IPS DF 6.9 (cell line): ENCODE data around the gene CATSPER4.

Experiments used
- DNase-seq: peaks from one replicate; pipeline ENCODE4 v3.0.0-alpha.2; 2013; ENCODE audit warnings: low read depth, low spot score
- H3K27ac ChIP-seq: one replicate; pipeline ENCODE4 v1.5.1; 2013; ENCODE audit warnings: low read length, control low read depth
- H3K27me3 ChIP-seq: 2 replicates; pipeline ENCODE4 v1.6.1; 2013; ENCODE audit warnings: mild to moderate bottlenecking, low read length; ENCODE audit not compliant: control insufficient read depth, insufficient read depth
- H3K36me3 ChIP-seq: 2 replicates; pipeline ENCODE4 v1.6.1; 2013; ENCODE audit warnings: low read length; ENCODE audit not compliant: control insufficient read depth, insufficient read depth
- H3K4me1 ChIP-seq: 2 replicates; pipeline ENCODE4 v1.6.1; 2013; ENCODE audit warnings: low read length; ENCODE audit not compliant: control insufficient read depth, insufficient read depth
- H3K4me3 ChIP-seq: 2 replicates; pipeline ENCODE4 v1.5.1; 2013; ENCODE audit warnings: mild to moderate bottlenecking, low read length
- H3K9me3 ChIP-seq: 2 replicates; pipeline ENCODE4 v1.6.1; 2013; ENCODE audit warnings: low read length, inconsistent platforms; ENCODE audit not compliant: control insufficient read depth, insufficient read depth
- WGBS: extraction: QIAGEN DNeasy Blood & Tissue Kit; methylation state at CpG from one replicate; pipeline ENCODE4 v1.1.7; 2013; ENCODE audit warnings: mixed read lengths, missing lambda C conversion rate; ENCODE audit not compliant: insufficient read length, insufficient coverage; 5-methylcytosine and 5-hydroxymethylcytosine counted together

The CATSPER4 gene

DNA sequence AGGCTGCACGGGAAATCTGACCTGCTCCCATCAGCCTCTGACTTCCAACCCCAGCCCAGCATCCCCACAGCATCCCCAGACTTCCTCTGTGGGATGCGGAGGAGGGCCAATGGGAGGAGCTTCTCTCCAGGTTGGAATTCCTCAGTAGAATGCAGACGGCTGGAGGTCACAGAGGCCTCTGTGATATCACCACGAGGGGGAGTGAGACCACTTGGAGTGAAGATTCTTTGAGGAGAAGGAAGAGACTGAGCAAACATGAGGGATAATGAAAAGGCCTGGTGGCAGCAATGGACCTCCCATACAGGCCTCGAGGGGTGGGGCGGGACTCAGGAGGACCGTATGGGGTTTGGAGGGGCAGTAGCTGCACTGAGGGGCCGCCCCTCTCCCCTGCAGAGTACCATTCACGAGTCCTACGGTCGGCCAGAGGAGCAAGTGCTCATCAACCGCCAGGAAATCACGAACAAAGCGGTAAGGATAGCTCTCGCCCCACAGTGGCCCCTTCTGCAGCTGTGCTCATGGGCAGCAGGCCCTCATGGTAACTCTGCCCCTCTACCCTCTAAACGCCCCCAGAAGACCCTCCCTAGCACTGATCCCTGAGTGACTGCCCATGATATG lies at the start of gene CATSPER4:
Gene CATSPER4, plus strand, starts transcription at position 230 of the 615 bp plus-strand sequence. Its CDS starts 26 bp downstream, at position 256.
- H3K36me3 ChIP-seq, result no peaks in the 10 kb centered on the region; the same call in 1 of the 2 replicates
- H3K4me3 ChIP-seq, result no peak within 1 kb of the TSS
- H3K27ac ChIP-seq, result no peak within 1 kb of the TSS
- DNase-seq, result peak; percentile 84
- H3K27me3 ChIP-seq, result no peaks in the 10 kb centered on the region
- no peaks in the 10 kb centered on the region for H3K9me3 ChIP-seq
- peaks cover 2% of the 10 kb centered on the region; the same call in 1 of the 2 replicates for H3K4me1 ChIP-seq
- WGBS, result no CpG with 5 or more reads among the region's 16 CpGs

DNA sequence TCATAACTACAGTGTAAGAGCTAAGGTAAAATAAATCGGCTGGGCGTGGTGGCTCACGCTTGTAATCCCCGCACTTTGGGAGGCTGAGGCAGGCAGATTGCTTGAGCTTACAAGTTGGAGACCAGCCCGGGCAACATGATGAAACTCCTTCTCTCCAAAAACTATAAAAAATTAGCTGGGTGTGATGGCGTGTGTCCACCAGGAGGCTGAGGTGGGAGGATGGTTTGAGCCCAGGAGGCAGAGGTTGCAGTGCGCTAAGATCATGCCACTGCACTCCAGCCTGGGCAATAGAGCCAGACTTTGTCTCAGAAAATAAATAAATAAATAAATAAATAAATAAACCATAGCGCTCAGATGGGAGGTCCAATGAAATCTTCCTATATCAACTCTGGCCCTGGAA lies 48.2 kb upstream of the CATSPER4 start:
- Histone ChIP-seq H3K27me3 (no peaks in the 10 kb centered on the region), H3K36me3 (no peaks in the 10 kb centered on the region), H3K4me3 (no peak overlapping the region), H3K9me3 (no peaks in the 10 kb centered on the region), H3K27ac (no peak overlapping the region), H3K4me1 (no peaks in the 10 kb centered on the region)
- no CpG with 5 or more reads among the region's 8 CpGs for WGBS
- DNase-seq, result no peak

DNA sequence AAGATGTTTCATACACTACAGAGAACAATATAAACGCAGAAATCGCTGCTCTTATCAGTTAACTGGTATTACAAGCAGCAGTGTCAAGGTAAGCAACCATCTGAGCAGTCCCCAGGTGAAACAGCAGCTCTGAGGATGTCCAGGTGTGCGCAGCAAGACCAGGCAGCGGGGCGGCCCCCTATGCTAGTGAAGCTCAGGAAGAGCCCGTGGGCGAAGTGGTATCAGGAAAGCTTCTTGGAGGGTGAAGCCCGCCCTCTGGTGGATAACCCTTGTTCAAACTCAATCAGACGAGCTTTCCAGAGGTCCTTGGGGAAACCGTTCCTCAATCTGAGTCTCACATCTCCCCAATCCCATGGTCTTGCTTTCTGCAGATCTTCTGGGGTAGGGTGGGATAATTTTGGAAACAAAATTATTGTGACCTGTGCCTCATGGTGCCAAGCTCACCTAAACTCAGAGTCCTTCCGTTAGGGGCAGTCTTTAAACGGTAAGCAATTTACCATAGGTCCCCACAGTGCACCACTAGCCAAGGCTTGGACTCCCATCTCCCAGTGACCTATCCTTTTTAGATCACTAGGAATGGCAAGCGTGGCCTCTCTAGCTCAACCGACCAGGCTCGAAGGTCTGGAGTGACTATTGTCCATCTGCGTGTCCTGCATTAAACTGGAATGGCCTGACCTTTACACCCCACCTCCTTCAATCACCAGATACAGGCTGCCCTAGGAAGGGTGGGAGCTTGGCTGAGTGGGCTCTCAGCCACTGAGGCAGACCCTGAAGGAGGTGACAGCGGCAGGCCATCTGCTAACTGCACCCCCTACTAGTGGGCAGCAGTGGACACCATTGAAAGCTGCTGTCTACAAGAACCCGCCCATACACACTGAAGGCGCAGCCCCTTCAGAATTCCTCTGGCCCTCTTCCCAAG lies 45.1 kb upstream of the CATSPER4 start:
- DNase-seq, result peak; percentile 66
- Histone ChIP-seq H3K36me3 (no peaks in the 10 kb centered on the region), H3K27me3 (no peaks in the 10 kb centered on the region; the same call in 1 of the 2 replicates), H3K9me3 (no peaks in the 10 kb centered on the region), H3K27ac (no peak overlapping the region), H3K4me1 (no peaks in the 10 kb centered on the region), H3K4me3 (no peak overlapping the region)
- no CpG with 5 or more reads among the region's 19 CpGs for WGBS

DNA sequence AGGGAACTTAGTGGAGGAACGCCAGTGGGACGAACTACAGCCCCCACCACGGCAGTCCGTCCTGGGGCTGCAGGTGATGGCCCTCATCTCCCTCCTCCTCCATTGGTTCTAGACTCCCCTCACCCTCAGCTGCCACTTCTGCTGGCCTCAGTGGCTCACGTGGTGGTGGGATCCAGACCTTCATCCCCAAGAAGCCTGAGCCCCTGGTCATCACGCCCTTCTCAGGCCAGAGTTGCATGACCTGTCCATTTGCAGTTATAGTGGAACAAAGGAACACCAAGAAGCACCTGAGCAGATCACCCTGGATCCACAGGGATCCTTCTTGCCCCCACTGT lies 44.5 kb upstream of the CATSPER4 start:
- Histone ChIP-seq H3K36me3 (no peaks in the 10 kb centered on the region), H3K27me3 (no peaks in the 10 kb centered on the region; the same call in 1 of the 2 replicates), H3K4me1 (no peaks in the 10 kb centered on the region), H3K27ac (no peak overlapping the region), H3K4me3 (no peak overlapping the region), H3K9me3 (no peaks in the 10 kb centered on the region)
- no peak for DNase-seq
- no CpG with 5 or more reads among the region's 6 CpGs for WGBS

DNA sequence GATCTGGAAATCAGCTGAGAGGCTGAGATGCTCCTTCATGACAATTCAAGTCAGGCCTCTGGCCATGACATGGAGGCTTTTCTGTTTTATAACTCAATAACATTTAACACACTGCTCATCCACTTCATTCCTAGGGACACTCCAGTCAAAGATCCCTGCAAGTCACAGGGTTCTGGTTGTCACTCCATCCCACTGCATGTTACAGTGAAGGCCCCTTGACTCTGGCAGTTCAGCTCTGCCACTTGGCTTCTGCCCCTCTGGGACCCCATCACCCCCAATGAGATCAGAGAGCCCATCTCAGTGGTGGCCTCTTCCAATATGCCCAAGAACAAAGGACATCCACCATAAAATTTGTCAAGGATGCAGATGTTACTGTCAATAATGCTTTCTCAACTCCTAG lies 41.5 kb upstream of the CATSPER4 start:
- peaks cover 4% of the 10 kb centered on the region; the same call in 1 of the 2 replicates for H3K27me3 ChIP-seq
- DNase-seq, result no peak
- no peaks in the 10 kb centered on the region for H3K36me3 ChIP-seq
- H3K27ac ChIP-seq, result no peak overlapping the region
- H3K4me1 ChIP-seq, result no peaks in the 10 kb centered on the region
- no peak overlapping the region for H3K4me3 ChIP-seq
- no peaks in the 10 kb centered on the region for H3K9me3 ChIP-seq

DNA sequence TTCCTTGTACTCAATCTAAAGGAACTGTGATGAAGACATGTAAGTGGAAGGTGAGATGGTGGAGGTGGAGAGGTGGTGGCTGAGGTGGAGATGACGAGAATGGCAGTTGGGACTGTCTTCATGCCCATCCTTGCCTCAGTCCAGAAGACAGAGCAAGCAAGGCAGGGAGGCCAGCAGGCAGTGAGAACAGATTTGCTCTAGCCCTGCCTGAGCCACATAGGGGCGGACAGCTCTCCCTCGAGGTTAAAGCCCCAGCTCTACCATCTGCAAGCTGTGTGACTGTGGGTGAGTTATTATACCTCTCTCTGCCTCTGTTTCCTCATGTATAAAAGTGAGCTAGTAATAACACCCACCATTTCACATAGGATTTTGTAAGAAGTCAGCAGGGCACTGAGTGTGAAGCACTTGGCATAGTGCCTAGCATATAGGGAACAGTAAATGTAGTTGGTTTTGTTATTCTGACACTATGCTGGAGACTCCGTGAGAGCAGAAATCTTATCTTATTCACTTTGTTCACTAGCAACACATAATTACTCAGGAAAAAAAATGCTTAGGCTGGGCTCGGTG lies 36.4 kb upstream of the CATSPER4 start:
- peaks cover 10% of the 10 kb centered on the region for H3K4me1 ChIP-seq
- H3K27ac ChIP-seq, result no peak overlapping the region

DNA sequence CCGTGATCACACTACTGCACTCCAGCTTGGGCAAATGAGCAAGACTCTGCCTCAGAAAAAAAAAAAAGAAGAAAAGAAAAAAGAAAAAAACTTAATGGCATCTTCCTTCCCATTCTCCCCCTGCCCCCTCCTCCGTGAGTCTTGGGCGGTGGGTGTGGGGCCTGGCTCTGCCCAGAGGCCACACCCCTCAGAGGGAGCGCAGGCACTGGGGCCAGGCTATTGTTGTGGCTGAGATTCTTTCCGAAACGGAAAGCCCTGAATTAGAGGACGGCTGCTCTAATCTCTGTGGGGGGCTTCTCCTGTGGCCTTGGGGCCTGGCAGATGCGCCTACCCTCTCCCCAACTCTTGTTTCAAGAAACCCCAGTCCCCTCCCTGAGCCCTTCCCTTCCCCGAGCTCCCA lies 35.7 kb upstream of the CATSPER4 start:
- no peaks in the 10 kb centered on the region for H3K9me3 ChIP-seq
- no peaks in the 10 kb centered on the region for H3K36me3 ChIP-seq
- peaks cover 26% of the 10 kb centered on the region for H3K27me3 ChIP-seq
- H3K4me1 ChIP-seq, result peaks cover 13% of the 10 kb centered on the region
- WGBS, result no CpG with 5 or more reads among the region's 9 CpGs
- no peak overlapping the region for H3K4me3 ChIP-seq
- H3K27ac ChIP-seq, result no peak overlapping the region
- no peak for DNase-seq

More for the DNA sequence above, 36.4 kb upstream of the CATSPER4 start:
- no peaks in the 10 kb centered on the region for H3K36me3 ChIP-seq
- H3K27me3 ChIP-seq, result peaks cover 26% of the 10 kb centered on the region
- H3K4me3 ChIP-seq, result no peak overlapping the region
- H3K9me3 ChIP-seq, result no peaks in the 10 kb centered on the region
- no peak for DNase-seq
- no CpG with 5 or more reads among the region's 5 CpGs for WGBS

DNA sequence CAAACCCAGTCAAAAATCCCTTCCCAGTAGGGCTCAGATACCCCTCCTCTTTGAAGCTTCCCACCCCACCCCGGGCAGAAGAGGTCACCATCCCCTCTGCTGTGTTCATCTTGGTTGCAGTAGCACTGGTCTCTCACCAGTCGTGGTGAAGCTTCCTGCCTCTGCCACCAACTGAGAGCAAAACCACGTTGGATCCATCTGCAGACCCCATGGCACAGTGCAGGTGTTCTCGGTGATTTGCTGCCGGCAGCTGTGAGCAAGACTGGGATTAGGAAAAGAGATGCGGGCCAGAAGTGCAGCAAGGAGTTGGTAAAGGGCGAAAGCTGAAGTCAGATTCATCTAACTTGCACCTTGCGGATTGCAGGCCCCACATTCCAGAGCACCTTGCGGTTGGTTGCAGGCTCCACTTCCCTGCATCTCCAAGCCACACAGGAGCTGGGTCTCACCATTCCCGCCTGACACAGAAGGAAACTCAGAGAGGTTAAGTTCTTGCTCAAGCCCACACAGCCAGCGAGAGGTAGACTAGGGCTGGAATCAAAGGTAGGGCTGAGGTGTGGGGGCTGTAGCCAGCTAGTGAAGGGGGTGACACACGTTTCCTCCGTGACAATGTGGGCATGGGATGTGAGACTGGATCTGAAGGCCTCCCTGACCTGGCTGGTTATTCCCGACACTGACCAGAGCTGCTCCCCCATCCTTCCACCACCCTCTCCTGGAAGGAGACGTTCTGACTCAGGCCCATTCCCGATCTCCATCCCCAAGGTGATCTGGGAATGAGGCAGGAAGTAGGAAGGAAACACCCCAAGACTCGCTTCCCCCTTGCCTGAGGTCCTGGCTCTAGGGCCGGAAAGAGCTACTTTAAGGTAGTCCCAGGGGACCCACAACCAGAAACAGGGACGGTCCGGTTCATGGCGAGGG lies 34.8 kb upstream of the CATSPER4 start:
- Histone ChIP-seq H3K4me1 (peaks cover 13% of the 10 kb centered on the region), H3K36me3 (no peaks in the 10 kb centered on the region), H3K9me3 (no peaks in the 10 kb centered on the region), H3K27ac (no peak overlapping the region), H3K4me3 (no peak overlapping the region), H3K27me3 (peaks cover 26% of the 10 kb centered on the region)
- WGBS, result no CpG with 5 or more reads among the region's 21 CpGs
- DNase-seq, result no peak

DNA sequence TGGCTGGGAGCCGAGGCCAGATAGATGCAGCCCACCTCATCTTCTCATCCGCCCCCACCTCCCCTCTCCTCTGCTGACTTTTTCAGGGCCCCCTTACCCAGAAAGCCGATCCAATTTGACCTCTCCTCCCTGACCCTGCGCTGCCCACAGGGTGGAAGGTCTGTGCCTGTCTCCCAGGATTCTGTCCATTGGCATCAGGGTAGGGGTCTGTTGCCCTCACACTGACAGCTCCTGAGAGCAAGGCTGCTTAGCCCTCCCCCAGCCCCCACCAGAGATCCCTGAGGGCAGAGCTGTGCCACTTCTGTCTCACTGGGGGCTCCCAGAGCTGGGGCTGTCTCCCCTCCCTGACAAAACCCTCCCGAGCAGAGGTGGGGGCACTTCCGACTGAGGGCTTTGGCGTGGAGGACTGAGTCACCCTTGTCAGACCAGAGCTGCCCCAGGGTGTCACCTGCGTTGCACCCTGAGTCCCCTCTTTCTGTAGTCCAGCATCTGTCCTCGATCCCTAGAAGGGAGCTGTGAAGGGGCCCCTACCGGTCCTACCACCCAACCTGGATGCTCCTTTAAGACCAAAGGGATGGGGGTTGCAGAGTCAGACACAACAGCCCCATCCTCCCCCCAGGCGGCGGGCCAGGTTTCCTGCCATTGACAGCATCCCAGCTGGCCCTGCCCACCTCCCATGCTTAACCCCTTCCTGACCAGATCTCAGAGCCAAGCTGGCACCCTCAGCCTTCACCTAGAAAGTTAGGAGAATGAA lies 33.9 kb upstream of the CATSPER4 start:
- WGBS, result no CpG with 5 or more reads among the region's 12 CpGs
- H3K27ac ChIP-seq, result no peak overlapping the region
- H3K36me3 ChIP-seq, result no peaks in the 10 kb centered on the region
- no peak for DNase-seq
- H3K27me3 ChIP-seq, result peaks cover 32% of the 10 kb centered on the region
- H3K4me1 ChIP-seq, result peaks cover 13% of the 10 kb centered on the region
- H3K9me3 ChIP-seq, result no peaks in the 10 kb centered on the region
- H3K4me3 ChIP-seq, result no peak overlapping the region
